ENCODE results near the gene APLF.
"Not testable (repeated sequence)": the region's sequence is repeated elsewhere in the genome, so short reads cannot be mapped to it uniquely, and the experiment has no call there.

The APLF gene

GRCh38 chr2:68441179-68441993, 26.0 kb upstream of the APLF start:
- H3K4me3 ChIP-seq (ENCODE audit: low read length), result no peak overlapping the region
- peak; percentile 31 for DNase-seq (ENCODE audit: low read depth)
- TF ChIP-seq CTCF (conservative IDR thresholded peaks at IDR 0.05; ENCODE audit: low read depth, low read length), result peak; percentile 85

- DNase-seq (ENCODE audit: low read depth), result no peak
- no peak for TF ChIP-seq CTCF (conservative IDR thresholded peaks at IDR 0.05; ENCODE audit: low read depth, low read length)
- no peak overlapping the region for H3K4me3 ChIP-seq (ENCODE audit: low read length)
Measured at GRCh38 chr2:68441994-68442322, 25.4 kb upstream of the APLF start.

GRCh38 chr2:68446425-68446824, 21.0 kb upstream of the APLF start:
- DNase-seq (ENCODE audit: low read depth); H3K4me3 ChIP-seq (ENCODE audit: low read length): not testable (repeated sequence)

GRCh38 chr2:68447118-68447517, 20.3 kb upstream of the APLF start:
- DNase-seq (ENCODE audit: low read depth), result no peak
- no peak overlapping the region for H3K4me3 ChIP-seq (ENCODE audit: low read length)
- no peak for TF ChIP-seq CTCF (conservative IDR thresholded peaks at IDR 0.05; ENCODE audit: low read depth, low read length)

- H3K4me3 ChIP-seq (ENCODE audit: low read length), result no peak overlapping the region
- no peak for DNase-seq (ENCODE audit: low read depth)
- TF ChIP-seq CTCF (conservative IDR thresholded peaks at IDR 0.05; ENCODE audit: low read depth, low read length), result no peak
Measured at GRCh38 chr2:68448671-68449653, 18.4 kb upstream of the APLF start.

- no peak for DNase-seq (ENCODE audit: low read depth)
- TF ChIP-seq CTCF (conservative IDR thresholded peaks at IDR 0.05; ENCODE audit: low read depth, low read length), result no peak
- H3K4me3 ChIP-seq (ENCODE audit: low read length), result no peak overlapping the region
Measured at GRCh38 chr2:68452158-68452900, 15.1 kb upstream of the APLF start.

- TF ChIP-seq CTCF (conservative IDR thresholded peaks at IDR 0.05; ENCODE audit: low read depth, low read length), result no peak
- DNase-seq (ENCODE audit: low read depth), result no peak
- H3K4me3 ChIP-seq (ENCODE audit: low read length), result no peak overlapping the region
Measured at GRCh38 chr2:68453761-68454360, 13.5 kb upstream of the APLF start.

All from retinal pigment epithelial cell (primary cell).